NT2/D1 (cell line): ENCODE data around the gene VAV2.

Experiments
- SUZ12 ChIP-seq: IDR thresholded peaks from 2 replicates; pipeline ENCODE4 v1.6.1; 2011; ENCODE audit not compliant: insufficient read length, insufficient read depth; ENCODE audit errors: extremely low read depth
- YY1 ChIP-seq: IDR thresholded peaks from 2 replicates; pipeline ENCODE4 v1.6.1; 2011; ENCODE audit not compliant: insufficient read length, insufficient read depth
- ZNF274 ChIP-seq: IDR thresholded peaks from 2 replicates; pipeline ENCODE4 v1.6.1; 2011; ENCODE audit warnings: mild to moderate bottlenecking, low read depth, low read length

DNA sequence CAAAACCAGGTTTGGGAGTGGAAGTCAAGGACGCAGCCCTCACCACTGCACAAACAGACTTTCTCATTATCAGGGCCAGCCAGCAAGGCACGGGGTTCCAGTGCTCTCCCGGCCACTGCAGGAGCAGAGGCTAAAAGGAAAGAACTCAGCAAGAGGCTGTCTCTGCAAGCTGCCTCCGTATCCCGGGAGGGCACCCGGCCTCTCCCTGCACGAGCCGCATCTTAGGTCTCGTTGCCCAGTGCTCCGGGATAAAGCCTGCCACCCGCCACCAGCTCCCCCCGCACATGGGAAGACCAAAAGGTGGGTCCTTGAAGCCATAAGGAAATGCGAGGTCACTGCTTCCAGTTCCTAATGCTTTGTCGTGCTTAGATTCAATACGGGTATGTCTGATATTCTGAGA, 136.8 kb downstream of the VAV2 start:
- no peak for TF ChIP-seq ZNF274
- no peak for TF ChIP-seq YY1
- no peak for TF ChIP-seq SUZ12
